ENCODE data around the gene POMP. TPM values are rescaled to one million over a fixed set of nuclear protein-coding genes. Genes with fewer than 3 reads are reported as not detected.
"Not testable (repeated sequence)": the region's sequence is repeated elsewhere in the genome, so short reads cannot be mapped to it uniquely, and the experiment has no call there.

POMP gene
- total RNA-seq, 4 donors from 2014 or later: 3.8 to 39.5 (median 23.7) TPM

DNA sequence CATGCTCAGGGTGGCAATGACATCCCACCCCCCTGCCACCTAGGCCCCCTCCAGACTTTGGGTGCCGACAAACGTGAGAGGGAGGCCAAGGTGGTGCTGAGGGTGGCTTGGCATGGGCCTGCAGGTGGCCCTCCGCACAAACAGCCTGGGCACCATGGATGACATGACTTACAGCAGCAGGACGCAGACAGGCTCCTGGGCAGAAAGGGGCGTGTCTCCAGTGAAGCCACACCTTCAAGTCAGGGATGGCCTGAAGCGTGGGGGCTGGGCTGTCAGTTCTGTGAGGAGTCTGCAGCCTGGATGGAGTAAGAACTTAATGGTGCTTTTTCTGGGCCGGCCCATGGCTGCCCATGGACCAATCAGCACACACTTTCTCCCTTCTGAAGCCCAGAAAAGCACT lies 25.3 kb downstream of the POMP start:
- intact Hi-C loops (cut with DNase I; ENCODE audit: low total_unique reads): no loop called here
- H3K4me1 ChIP-seq: no peaks in the 10 kb centered on the region
- no peaks in the 10 kb centered on the region for H3K9me3 ChIP-seq
- H3K4me3 ChIP-seq: no peak overlapping the region
- H3K27me3 ChIP-seq: no peaks in the 10 kb centered on the region
- no peaks in the 10 kb centered on the region for H3K36me3 ChIP-seq
- H3K27ac ChIP-seq: no peak overlapping the region
- TF ChIP-seq, protein P1, sequence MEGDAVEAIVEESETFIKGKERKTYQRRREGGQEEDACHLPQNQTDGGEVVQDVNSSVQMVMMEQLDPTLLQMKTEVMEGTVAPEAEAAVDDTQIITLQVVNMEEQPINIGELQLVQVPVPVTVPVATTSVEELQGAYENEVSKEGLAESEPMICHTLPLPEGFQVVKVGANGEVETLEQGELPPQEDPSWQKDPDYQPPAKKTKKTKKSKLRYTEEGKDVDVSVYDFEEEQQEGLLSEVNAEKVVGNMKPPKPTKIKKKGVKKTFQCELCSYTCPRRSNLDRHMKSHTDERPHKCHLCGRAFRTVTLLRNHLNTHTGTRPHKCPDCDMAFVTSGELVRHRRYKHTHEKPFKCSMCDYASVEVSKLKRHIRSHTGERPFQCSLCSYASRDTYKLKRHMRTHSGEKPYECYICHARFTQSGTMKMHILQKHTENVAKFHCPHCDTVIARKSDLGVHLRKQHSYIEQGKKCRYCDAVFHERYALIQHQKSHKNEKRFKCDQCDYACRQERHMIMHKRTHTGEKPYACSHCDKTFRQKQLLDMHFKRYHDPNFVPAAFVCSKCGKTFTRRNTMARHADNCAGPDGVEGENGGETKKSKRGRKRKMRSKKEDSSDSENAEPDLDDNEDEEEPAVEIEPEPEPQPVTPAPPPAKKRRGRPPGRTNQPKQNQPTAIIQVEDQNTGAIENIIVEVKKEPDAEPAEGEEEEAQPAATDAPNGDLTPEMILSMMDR (IDR thresholded peaks at IDR 0.05): no peak
- TF ChIP-seq POLR2A (IDR thresholded peaks at IDR 0.05): no peak
- DNase-seq: no peak

DNA sequence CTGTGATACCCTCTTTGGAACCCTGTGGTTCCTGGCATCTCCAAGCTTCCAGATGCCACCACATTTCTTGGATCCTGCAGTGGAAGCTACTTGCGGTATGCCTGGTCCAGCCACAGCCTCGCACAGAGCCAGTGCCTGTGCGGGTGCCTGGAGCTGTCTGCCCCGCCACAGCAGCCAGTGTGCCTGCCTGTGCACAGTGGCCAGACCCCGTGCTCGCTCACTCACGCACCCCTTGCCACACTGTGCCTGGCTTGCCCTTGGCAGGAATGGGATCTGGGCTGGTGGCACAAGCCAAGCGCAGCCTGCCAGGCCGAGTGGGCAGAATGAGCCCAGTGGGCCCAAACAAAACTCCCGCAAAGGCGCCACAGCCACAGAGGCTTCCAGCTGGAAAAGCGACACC lies 26.2 kb downstream of the POMP start:
- Histone ChIP-seq H3K27me3 (no peaks in the 10 kb centered on the region), H3K36me3 (no peaks in the 10 kb centered on the region), H3K4me1 (no peaks in the 10 kb centered on the region), H3K9me3 (no peaks in the 10 kb centered on the region), H3K27ac (no peak overlapping the region), H3K4me3 (no peak overlapping the region)
- no peak for DNase-seq
- no peak for TF ChIP-seq POLR2A (IDR thresholded peaks at IDR 0.05)
- TF ChIP-seq, protein P1 (IDR thresholded peaks at IDR 0.05): no peak
- intact Hi-C loops (cut with DNase I; ENCODE audit: low total_unique reads): no loop called here

DNA sequence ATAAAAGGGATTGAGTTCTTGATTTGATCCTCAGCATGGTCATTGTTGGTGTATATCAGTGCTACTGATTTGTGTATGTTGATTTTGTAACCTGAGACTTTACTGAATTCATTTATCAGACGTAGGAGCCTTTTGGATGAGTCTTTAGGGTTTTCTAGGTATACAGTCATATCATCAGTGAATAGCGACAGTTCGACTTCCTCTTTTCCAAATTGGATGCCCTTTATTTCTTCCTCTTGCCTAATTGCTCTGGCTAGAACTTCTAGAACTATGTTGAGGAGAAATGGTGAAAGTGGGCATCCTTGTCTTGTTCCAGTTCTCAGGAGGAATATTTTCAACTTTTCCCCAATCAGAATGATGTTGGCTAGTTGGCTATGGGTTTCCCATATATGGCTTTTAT lies 27.0 kb downstream of the POMP start:
- H3K9me3 ChIP-seq: no peaks in the 10 kb centered on the region
- intact Hi-C loops (cut with DNase I; ENCODE audit: low total_unique reads): no loop called here
- no peaks in the 10 kb centered on the region for H3K36me3 ChIP-seq
- TF ChIP-seq, protein P1 (IDR thresholded peaks at IDR 0.05): no peak
- TF ChIP-seq POLR2A (IDR thresholded peaks at IDR 0.05): no peak
- no peak overlapping the region for H3K4me3 ChIP-seq
- H3K27ac ChIP-seq: no peak overlapping the region
- H3K4me1 ChIP-seq: no peaks in the 10 kb centered on the region
- H3K27me3 ChIP-seq: no peaks in the 10 kb centered on the region
- DNase-seq: no peak

DNA sequence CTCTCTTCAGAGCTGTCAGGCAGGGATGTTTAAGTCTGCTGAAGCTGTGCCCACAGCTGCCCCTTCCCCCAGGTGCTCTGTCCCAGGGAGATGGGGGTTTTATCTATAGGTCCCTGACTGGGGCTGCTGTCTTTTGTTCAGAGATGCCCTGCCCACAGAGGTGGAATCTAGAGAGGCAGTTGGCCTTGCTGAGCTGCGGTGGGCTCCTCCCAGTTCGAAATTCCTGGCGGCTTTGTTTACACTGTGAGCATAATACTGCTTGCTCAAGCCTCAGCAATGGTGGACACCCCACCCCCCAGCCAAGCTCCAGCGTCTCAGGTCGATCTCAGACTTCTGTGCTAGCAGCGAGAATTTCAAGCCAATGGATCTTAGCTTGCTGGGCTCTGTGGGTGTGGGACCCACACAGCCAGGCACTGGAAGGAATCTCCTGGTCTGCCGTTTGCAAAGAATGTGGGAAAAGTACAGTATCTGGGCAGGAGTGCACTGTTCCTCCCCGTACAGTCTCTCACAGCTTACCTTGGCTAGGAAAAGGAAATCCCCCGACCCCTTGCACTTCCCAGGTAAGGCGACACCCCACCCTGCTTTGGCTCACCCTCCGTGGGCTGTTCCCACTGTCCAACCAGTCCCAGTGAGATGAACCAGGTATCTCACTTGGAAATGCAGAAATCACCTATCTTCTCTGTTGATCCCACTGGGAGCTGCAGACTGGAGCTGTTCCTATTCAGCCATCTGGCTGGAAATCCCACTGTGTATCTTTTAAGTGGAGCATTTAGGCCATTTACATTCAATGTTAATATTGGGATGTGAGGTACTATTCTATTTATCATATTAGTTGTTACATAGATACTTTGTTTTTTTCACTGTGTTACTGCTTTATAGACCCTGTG lies 34.9 kb downstream of the POMP start:
- intact Hi-C loops (cut with DNase I; ENCODE audit: low total_unique reads): not testable (repeated sequence)

DNA sequence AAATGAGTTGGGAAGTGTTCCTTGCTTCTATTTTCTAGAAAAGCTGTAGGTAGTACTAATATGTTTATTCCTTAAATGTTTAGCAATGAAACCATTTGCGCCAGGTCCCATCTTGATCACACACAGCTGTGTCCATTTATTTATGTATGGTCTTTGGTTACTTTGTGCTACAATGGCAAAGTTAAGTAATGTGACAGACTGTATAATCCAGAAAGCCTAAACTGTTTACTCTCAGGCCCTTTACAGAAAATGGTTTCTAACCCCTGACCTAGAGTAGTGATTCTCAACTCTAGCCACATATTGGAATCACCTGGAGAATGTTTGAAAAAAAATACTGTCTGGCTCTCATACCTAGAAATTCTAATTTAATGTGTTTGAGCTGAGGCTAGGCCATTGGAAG lies 38.5 kb downstream of the POMP start:
- no peak for TF ChIP-seq POLR2A (IDR thresholded peaks at IDR 0.05)
- TF ChIP-seq, protein P1 (IDR thresholded peaks at IDR 0.05): no peak
- DNase-seq: no peak

More for the DNA sequence above, 34.9 kb downstream of the POMP start:
- H3K27me3 ChIP-seq, H3K36me3 ChIP-seq, H3K27ac ChIP-seq, H3K4me1 ChIP-seq, H3K4me3 ChIP-seq, DNase-seq, H3K9me3 ChIP-seq: not testable (repeated sequence)

More for the DNA sequence above, 38.5 kb downstream of the POMP start:
- Histone ChIP-seq H3K4me1 (no peaks in the 10 kb centered on the region), H3K27ac (no peak overlapping the region), H3K9me3 (no peaks in the 10 kb centered on the region), H3K27me3 (no peaks in the 10 kb centered on the region), H3K4me3 (no peak overlapping the region), H3K36me3 (peaks cover 0 to 3% of the 10 kb centered on the region in 2 donors)
- intact Hi-C loops (cut with DNase I; ENCODE audit: low total_unique reads): no loop called here

Measured in uterus (tissue), 4 donors.